Parathyroid adenoma (tissue), 2 donors: Measurements from ENCODE around the gene MEF2D.

ENCODE experiments used
- H2AFZ ChIP-seq: fragments of 300-600 bp; sonication (generic); one replicate; pipeline ENCODE4 v1.7.0; 2017; ENCODE audit warnings: antibody characterized with exemption, mild to moderate bottlenecking
- H3K27ac ChIP-seq: fragments of 300-600 bp; sonication (generic); one replicate; pipeline ENCODE4 v1.7.0; 2017
- H3K27me3 ChIP-seq: fragments of 300-600 bp; sonication (generic); one replicate; pipeline ENCODE4 v1.7.0; 2017; ENCODE audit warnings: low read length; ENCODE audit not compliant: control insufficient read depth, insufficient read depth
- H3K36me3 ChIP-seq: fragments of 300-600 bp; sonication (generic); one replicate; pipeline ENCODE4 v1.7.0; 2017; ENCODE audit warnings: low read length; ENCODE audit not compliant: control insufficient read depth, insufficient read depth
- H3K4me1 ChIP-seq: fragments of 300-600 bp; sonication (generic); one replicate; pipeline ENCODE4 v1.7.0; 2017; ENCODE audit warnings: control low read depth
- H3K4me2 ChIP-seq: fragments of 300-600 bp; sonication (generic); one replicate; pipeline ENCODE4 v1.7.0; 2017; ENCODE audit warnings: low read length
- H3K4me3 ChIP-seq: fragments of 300-600 bp; sonication (generic); one replicate; pipeline ENCODE4 v1.7.0; 2017; ENCODE audit warnings: low read depth, low read length
- H3K79me2 ChIP-seq: fragments of 300-600 bp; sonication (generic); one replicate; pipeline ENCODE4 v1.7.0; 2017; ENCODE audit warnings: control low read depth
- H3K9ac ChIP-seq: fragments of 300-600 bp; sonication (generic); one replicate; pipeline ENCODE4 v1.7.0; 2017; ENCODE audit warnings: mild to moderate bottlenecking
- H3K9me3 ChIP-seq: fragments of 300-600 bp; sonication (generic); one replicate; pipeline ENCODE4 v1.7.0; 2017; ENCODE audit warnings: low read length; ENCODE audit not compliant: control insufficient read depth
- TF ChIP-seq, protein P1 (sequence below): fragments of 300-600 bp; sonication (generic); IDR thresholded peaks from one replicate; pipeline ENCODE4 v1.7.0; 2017; ENCODE audit warnings: antibody characterized with exemption, mild to moderate bottlenecking
- donor health status: primary hyperparathyroidism.

MEF2D gene

DNA sequence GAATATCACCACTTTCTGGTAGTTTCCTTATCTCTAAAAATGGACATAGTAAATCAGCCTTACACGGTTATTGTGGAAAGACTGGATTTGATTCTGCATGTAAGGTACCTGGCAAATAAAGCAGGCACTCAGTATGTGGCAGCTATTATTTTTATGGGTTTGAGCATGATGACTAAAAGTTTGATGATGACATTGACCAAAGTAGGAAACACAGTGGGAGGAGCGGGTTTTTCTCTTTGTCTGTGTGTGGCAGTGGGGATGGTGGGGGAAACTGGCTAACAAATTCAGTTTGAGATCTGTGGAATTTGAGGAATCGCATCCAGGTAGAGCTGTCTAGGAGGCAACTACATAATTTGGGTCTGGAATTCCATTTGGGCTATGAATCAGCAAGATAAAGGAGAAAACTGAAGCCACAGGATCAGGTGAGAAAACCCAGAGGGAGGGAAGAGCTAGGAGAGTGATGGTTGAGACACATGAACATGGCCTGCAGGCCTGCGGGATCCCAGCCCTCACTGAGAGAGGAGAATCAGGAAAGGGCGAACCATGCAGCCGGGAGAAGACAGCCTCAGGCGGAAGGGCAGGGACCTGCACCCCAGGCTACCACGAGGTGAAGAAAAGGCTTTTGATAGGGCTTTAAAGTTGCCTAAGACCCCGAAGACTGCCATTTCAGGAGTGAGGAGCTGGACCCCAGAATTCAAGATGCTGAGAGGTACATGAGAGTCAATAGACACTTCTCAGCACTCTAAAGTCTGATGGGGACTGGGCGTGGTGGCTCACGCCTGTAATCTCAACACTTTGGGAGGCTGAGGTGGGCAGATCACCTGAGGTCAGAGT is 52.2 kb downstream of the MEF2D start:
- no peaks in the 10 kb centered on the region for H3K4me1 ChIP-seq
- no peak overlapping the region for H3K4me2 ChIP-seq
- H3K27me3 ChIP-seq, result no peaks in the 10 kb centered on the region

DNA sequence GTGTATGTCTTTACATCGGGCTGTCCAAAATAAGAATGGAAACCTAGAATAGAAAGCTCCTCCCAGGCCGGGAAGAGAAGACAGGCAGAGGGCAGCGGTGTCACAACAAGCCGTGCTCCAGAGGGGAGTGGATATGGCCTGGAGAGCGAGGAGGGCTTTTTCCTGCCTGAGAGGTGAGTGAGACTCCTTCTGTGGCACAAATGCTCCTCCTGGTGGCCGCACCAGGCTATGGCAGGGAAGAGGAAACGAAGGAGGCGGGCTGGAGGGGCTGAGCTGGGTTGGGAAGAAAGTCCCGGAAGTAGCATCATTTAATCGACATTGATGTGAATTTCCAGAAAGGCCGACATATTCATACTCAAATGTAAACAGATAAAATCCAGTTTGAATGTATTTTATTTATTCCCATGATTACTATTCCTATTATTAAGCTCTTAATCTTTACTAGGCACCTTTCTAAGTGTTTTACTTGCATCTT is 54.7 kb downstream of the MEF2D start:
- H3K4me2 ChIP-seq, result peak overlapping the region; percentile 34
- no peak overlapping the region for H3K4me3 ChIP-seq
- no peak overlapping the region for H3K9ac ChIP-seq
- H3K36me3 ChIP-seq, result no peaks in the 10 kb centered on the region
- no peaks in the 10 kb centered on the region for H3K9me3 ChIP-seq
- no peaks in the 10 kb centered on the region for H3K27me3 ChIP-seq
- no peaks in the 10 kb centered on the region for H3K79me2 ChIP-seq
- no peak overlapping the region for H2AFZ ChIP-seq
- no peaks in the 10 kb centered on the region for H3K4me1 ChIP-seq
- TF ChIP-seq, protein P1, sequence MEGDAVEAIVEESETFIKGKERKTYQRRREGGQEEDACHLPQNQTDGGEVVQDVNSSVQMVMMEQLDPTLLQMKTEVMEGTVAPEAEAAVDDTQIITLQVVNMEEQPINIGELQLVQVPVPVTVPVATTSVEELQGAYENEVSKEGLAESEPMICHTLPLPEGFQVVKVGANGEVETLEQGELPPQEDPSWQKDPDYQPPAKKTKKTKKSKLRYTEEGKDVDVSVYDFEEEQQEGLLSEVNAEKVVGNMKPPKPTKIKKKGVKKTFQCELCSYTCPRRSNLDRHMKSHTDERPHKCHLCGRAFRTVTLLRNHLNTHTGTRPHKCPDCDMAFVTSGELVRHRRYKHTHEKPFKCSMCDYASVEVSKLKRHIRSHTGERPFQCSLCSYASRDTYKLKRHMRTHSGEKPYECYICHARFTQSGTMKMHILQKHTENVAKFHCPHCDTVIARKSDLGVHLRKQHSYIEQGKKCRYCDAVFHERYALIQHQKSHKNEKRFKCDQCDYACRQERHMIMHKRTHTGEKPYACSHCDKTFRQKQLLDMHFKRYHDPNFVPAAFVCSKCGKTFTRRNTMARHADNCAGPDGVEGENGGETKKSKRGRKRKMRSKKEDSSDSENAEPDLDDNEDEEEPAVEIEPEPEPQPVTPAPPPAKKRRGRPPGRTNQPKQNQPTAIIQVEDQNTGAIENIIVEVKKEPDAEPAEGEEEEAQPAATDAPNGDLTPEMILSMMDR, result peak; percentile 90
- H3K27ac ChIP-seq, result no peak overlapping the region

More for the DNA sequence above, 52.2 kb downstream of the MEF2D start:
- H2AFZ ChIP-seq, result no peak overlapping the region
- TF ChIP-seq, protein P1, result no peak
- no peak overlapping the region for H3K4me3 ChIP-seq
- no peaks in the 10 kb centered on the region for H3K9me3 ChIP-seq
- no peaks in the 10 kb centered on the region for H3K36me3 ChIP-seq
- H3K79me2 ChIP-seq, result no peaks in the 10 kb centered on the region
- H3K9ac ChIP-seq, result no peak overlapping the region
- H3K27ac ChIP-seq, result no peak overlapping the region

DNA sequence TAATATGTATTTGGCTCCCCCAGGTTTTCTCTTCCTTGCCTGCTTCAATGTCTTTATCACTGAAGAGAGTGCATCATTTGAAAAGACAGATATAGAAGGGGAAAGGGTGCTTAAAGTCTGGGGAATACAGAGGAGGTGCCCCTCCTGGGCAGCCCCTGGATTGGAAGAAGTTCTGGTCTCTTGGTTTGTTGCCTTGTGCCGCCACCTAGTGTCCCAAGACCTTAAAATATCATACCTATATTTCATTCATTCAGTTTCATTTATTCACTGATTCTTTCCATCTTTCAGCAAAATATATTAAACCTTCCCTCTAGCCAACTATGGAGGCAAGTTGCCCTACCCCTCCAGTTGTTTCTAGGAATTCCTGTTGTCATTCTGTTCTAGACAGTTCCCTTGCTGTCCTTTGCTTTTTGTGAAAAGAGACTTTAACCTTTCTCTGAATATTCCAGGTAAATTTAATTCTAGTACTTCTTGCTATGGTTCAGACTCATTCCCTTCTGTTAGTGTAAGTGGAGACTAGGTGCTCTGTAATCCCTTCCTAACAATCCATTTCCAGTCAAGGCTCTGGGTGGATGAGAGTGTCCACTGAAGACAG is 56.1 kb downstream of the MEF2D start:
- TF ChIP-seq, protein P1, result no peak
- Histone ChIP-seq H3K9me3 (no peaks in the 10 kb centered on the region), H2AFZ (no peak overlapping the region), H3K36me3 (no peaks in the 10 kb centered on the region), H3K4me3 (no peak overlapping the region), H3K27me3 (no peaks in the 10 kb centered on the region), H3K4me1 (no peaks in the 10 kb centered on the region), H3K27ac (no peak overlapping the region), H3K79me2 (no peaks in the 10 kb centered on the region), H3K4me2 (no peak overlapping the region), H3K9ac (no peak overlapping the region)

DNA sequence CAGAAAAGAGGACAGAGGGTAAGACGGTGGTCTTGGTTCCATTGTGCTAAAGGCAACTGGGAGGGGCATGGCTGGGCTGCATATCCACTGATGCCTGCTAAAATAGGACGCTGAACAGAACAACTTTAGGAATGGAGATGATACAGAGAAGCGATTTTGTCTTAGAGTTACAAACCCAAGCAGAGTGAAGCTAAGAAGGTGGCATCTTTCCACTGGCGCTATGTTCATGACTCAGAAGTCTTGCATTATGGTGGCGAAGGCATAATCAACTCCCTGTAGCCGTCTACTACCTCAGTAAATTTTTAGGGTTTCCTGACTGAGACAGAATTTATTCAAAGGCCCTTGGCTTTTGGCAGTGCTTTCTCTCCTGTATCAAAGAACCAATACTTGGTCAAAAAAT is 57.3 kb downstream of the MEF2D start:
- Histone ChIP-seq H3K27ac (no peak overlapping the region), H3K4me1 (no peaks in the 10 kb centered on the region), H3K79me2 (no peaks in the 10 kb centered on the region), H2AFZ (no peak overlapping the region), H3K9ac (no peak overlapping the region), H3K9me3 (no peaks in the 10 kb centered on the region), H3K4me3 (no peak overlapping the region), H3K36me3 (no peaks in the 10 kb centered on the region), H3K27me3 (peaks cover 2% of the 10 kb centered on the region), H3K4me2 (no peak overlapping the region)
- TF ChIP-seq, protein P1, result no peak
